Lower lobe of right lung (tissue), 2 donors: Measurements from ENCODE around the gene NLRP14. TPM values are rescaled to one million over a fixed set of nuclear protein-coding genes. Genes with fewer than 3 reads are reported as not detected.

Experiments used
- ATAC-seq, 2 donors: fragments of 200-7000 bp; cut with Tn5 transposase; one replicate each; pipeline ENCODE4 v1.9.1; 2020 to 2022; ENCODE audit warnings: mild to moderate bottlenecking in 2 of 2, moderate library complexity in 2 of 2
- DNase-seq: peaks from one replicate; pipeline ENCODE4 v3.0.0-alpha.2; 2020
- H3K27ac ChIP-seq: fragments of 200-600 bp; one replicate; pipeline ENCODE4 v1.8.0; 2022
- H3K27me3 ChIP-seq: fragments of 200-600 bp; one replicate; pipeline ENCODE4 v1.8.0; 2022; ENCODE audit warnings: low read depth
- H3K36me3 ChIP-seq: fragments of 200-600 bp; one replicate; pipeline ENCODE4 v1.8.0; 2022; ENCODE audit warnings: mild to moderate bottlenecking
- H3K4me1 ChIP-seq: fragments of 200-600 bp; one replicate; pipeline ENCODE4 v1.8.0; 2022
- H3K4me3 ChIP-seq: fragments of 200-600 bp; one replicate; pipeline ENCODE4 v1.8.0; 2022; ENCODE audit warnings: mild to moderate bottlenecking
- H3K9me3 ChIP-seq: fragments of 200-600 bp; one replicate; pipeline ENCODE4 v1.8.0; 2022
- CTCF ChIP-seq: fragments of 200-600 bp; IDR thresholded peaks from one replicate; pipeline ENCODE4 v1.8.0; 2022; ENCODE audit warnings: antibody characterized with exemption, mild to moderate bottlenecking
- intact Hi-C: fragments of 100-400 bp; cut with DNase I; formaldehyde crosslinking; loops from one replicate; pipeline ENCODE4 v1.11.0; 2022
- total RNA-seq: library from RNA; stranded (reverse); fragmentation: NEBNext Ultra II Directional; extraction: Animal tissue kit (Norgen Biotek cat#: 25700); gene quantifications from one replicate; pipeline ENCODE4 v1.2.1, GENCODE V29; 2021
- donor health status: DM: no; HTN: yes; CAD: no; lungs with severe emphysema.

NLRP14 gene
- total RNA-seq, 1 donor from 2014 or later, result not detected

GRCh38 chr11:6992026-6992425, 28.3 kb upstream of the NLRP14 start:
- DNase-seq, result no peak
- Histone ChIP-seq H3K4me3 (no peak overlapping the region), H3K27ac (no peak overlapping the region), H3K27me3 (no peaks in the 10 kb centered on the region), H3K36me3 (no peaks in the 10 kb centered on the region), H3K9me3 (no peaks in the 10 kb centered on the region), H3K4me1 (no peaks in the 10 kb centered on the region)
- intact Hi-C loops, result no loop called here
- no peak for TF ChIP-seq CTCF
- no peak for ATAC-seq

- H3K27me3 ChIP-seq, result no peaks in the 10 kb centered on the region
- H3K36me3 ChIP-seq, result no peaks in the 10 kb centered on the region
- no peak overlapping the region for H3K27ac ChIP-seq
- no peaks in the 10 kb centered on the region for H3K9me3 ChIP-seq
- TF ChIP-seq CTCF, result no peak
- no peak overlapping the region for H3K4me3 ChIP-seq
- intact Hi-C loops, result no loop called here
- DNase-seq (no peak), ATAC-seq (no peak)
- no peaks in the 10 kb centered on the region for H3K4me1 ChIP-seq
These were observed 27.5 kb upstream of the NLRP14 start for GRCh38 chr11:6992457-6993417.

- H3K4me3 ChIP-seq, result no peak overlapping the region
- intact Hi-C loops, result no loop called here
- no peak for TF ChIP-seq CTCF
- H3K4me1 ChIP-seq, result no peaks in the 10 kb centered on the region
- ATAC-seq (no peak), DNase-seq (no peak)
- H3K9me3 ChIP-seq, result no peaks in the 10 kb centered on the region
- H3K27me3 ChIP-seq, result no peaks in the 10 kb centered on the region
- no peak overlapping the region for H3K27ac ChIP-seq
- peaks cover 9% of the 10 kb centered on the region for H3K36me3 ChIP-seq
These were observed 24.6 kb upstream of the NLRP14 start for GRCh38 chr11:6995703-6996102.

GRCh38 chr11:7004482-7004881, 15.8 kb upstream of the NLRP14 start:
- no peak for TF ChIP-seq CTCF
- intact Hi-C loops, result no loop called here
- H3K4me1 ChIP-seq, result no peaks in the 10 kb centered on the region
- H3K9me3 ChIP-seq, result no peaks in the 10 kb centered on the region
- H3K27me3 ChIP-seq, result no peaks in the 10 kb centered on the region
- H3K36me3 ChIP-seq, result peaks cover 12% of the 10 kb centered on the region
- DNase-seq, result no peak
- peak in 1 of 2 donors; percentile 56 for ATAC-seq
- H3K4me3 ChIP-seq, result no peak overlapping the region
- H3K27ac ChIP-seq, result no peak overlapping the region

- DNase-seq (no peak), ATAC-seq (no peak)
- no peak for TF ChIP-seq CTCF
- no peaks in the 10 kb centered on the region for H3K27me3 ChIP-seq
- intact Hi-C loops, result no loop called here
- no peaks in the 10 kb centered on the region for H3K36me3 ChIP-seq
- H3K4me1 ChIP-seq, result no peaks in the 10 kb centered on the region
- H3K9me3 ChIP-seq, result no peaks in the 10 kb centered on the region
- H3K27ac ChIP-seq, result no peak overlapping the region
- no peak overlapping the region for H3K4me3 ChIP-seq
These were observed 6.2 kb upstream of the NLRP14 start for GRCh38 chr11:7014118-7014517.
